Measurements from ENCODE around the gene SPATC1L. TPM values are rescaled to one million over a fixed set of nuclear protein-coding genes. Genes with fewer than 3 reads are reported as not detected.

The SPATC1L gene
- total RNA-seq, 6 donors from 2014 or later = 0.91 to 22.0 (median 7.2) TPM

- no peaks in the 10 kb centered on the region for H3K27me3 ChIP-seq
- WGBS, 2 donors = 84 to 90% methylated on average over 29 to 32 of the region's 34 CpGs
- DNase-seq (peak; percentile 18 to 71), ATAC-seq (ENCODE audit: low FRiP score in 2 of 2) (no peak)
- H3K4me3 ChIP-seq = no peak within 1 kb of the TSS
- no peaks in the 10 kb centered on the region for H3K9me3 ChIP-seq
- no peaks in the 10 kb centered on the region for H3K36me3 ChIP-seq
- no peak for TF ChIP-seq POLR2AphosphoS5 (IDR thresholded peaks at IDR 0.05)
- no peak for TF ChIP-seq CTCF (IDR thresholded peaks at IDR 0.05)
- no peak for TF ChIP-seq EP300 (IDR thresholded peaks at IDR 0.05)
- no peak for TF ChIP-seq POLR2A (IDR thresholded peaks at IDR 0.05)
- H3K27ac ChIP-seq = no peak within 1 kb of the TSS
- H3K4me1 ChIP-seq = peaks cover 0 to 13% (median 10%) of the 10 kb centered on the region in 4 donors
These were observed 28.5 kb downstream of the SPATC1L start, which contains the start of gene FTCD for GRCh38 chr21:46155514-46156377. Gene FTCD, minus strand, starts transcription at chr21:46155579. Its CDS starts 56 bp downstream, at chr21:46155523.

GRCh38 chr21:46154955-46155513 lies 29.2 kb downstream of the SPATC1L start:
- Histone ChIP-seq H3K9me3 (no peaks in the 10 kb centered on the region), H3K4me3 (no peak overlapping the region), H3K36me3 (no peaks in the 10 kb centered on the region), H3K27ac (no peak overlapping the region), H3K27me3 (no peaks in the 10 kb centered on the region), H3K4me1 (peaks cover 0 to 13% (median 10%) of the 10 kb centered on the region in 4 donors)
- no peak for ATAC-seq (ENCODE audit: low FRiP score in 2 of 2)
- TF ChIP-seq EP300 (IDR thresholded peaks at IDR 0.05) = no peak
- no peak for TF ChIP-seq POLR2AphosphoS5 (IDR thresholded peaks at IDR 0.05)
- TF ChIP-seq POLR2A (IDR thresholded peaks at IDR 0.05) = no peak
- no peak for TF ChIP-seq CTCF (IDR thresholded peaks at IDR 0.05)
- WGBS, 2 donors = 94% methylated on average over 16 of the region's 16 CpGs; no CpG with 5 or more reads in 1 of the 2 donors
- DNase-seq = peak; percentile 15 to 64

- Histone ChIP-seq H3K4me3 (no peak overlapping the region), H3K27me3 (no peaks in the 10 kb centered on the region), H3K9me3 (no peaks in the 10 kb centered on the region), H3K4me1 (peaks cover 0 to 13% (median 10%) of the 10 kb centered on the region in 4 donors), H3K27ac (no peak overlapping the region), H3K36me3 (no peaks in the 10 kb centered on the region)
- DNase-seq (peak; percentile 18 to 81), ATAC-seq (ENCODE audit: low FRiP score in 2 of 2) (no peak)
- whole genome bisulfite sequencing, 2 donors = 89 to 94% methylated on average over 27 to 38 of the region's 39 CpGs
- no peak for TF ChIP-seq EP300 (IDR thresholded peaks at IDR 0.05)
- no peak for TF ChIP-seq CTCF (IDR thresholded peaks at IDR 0.05)
- no peak for TF ChIP-seq POLR2A (IDR thresholded peaks at IDR 0.05)
- TF ChIP-seq POLR2AphosphoS5 (IDR thresholded peaks at IDR 0.05) = no peak
These were observed 29.9 kb downstream of the SPATC1L start for GRCh38 chr21:46154155-46154954.

GRCh38 chr21:46153247-46154154 lies 30.8 kb downstream of the SPATC1L start:
- no peaks in the 10 kb centered on the region for H3K36me3 ChIP-seq
- ATAC-seq (ENCODE audit: low FRiP score in 2 of 2) (peak; percentile 38 to 74), DNase-seq (peak; percentile 60 to 92)
- WGBS, 2 donors = 28 to 80% methylated on average over 8 to 15 of the region's 33 CpGs
- H3K9me3 ChIP-seq = no peaks in the 10 kb centered on the region
- H3K4me1 ChIP-seq = peaks cover 0 to 13% (median 10%) of the 10 kb centered on the region in 4 donors
- H3K4me3 ChIP-seq = peak overlapping the region in 1 of 4 donors; percentile 39
- peak overlapping the region in 1 of 4 donors; percentile 27 for H3K27ac ChIP-seq
- no peaks in the 10 kb centered on the region for H3K27me3 ChIP-seq
- TF ChIP-seq CTCF (IDR thresholded peaks at IDR 0.05) (peak; percentile 57 to 76 (median 66)), EP300 (IDR thresholded peaks at IDR 0.05) (no peak)

Data from upper lobe of left lung (tissue), 6 donors.